Measurements from ENCODE around the gene SLC26A8. TPM values are rescaled to one million over a fixed set of nuclear protein-coding genes. Genes with fewer than 3 reads are reported as not detected.

Gene SLC26A8
- total RNA-seq, 1 experiment from 2014 or later, result not detected

GRCh38 chr6:35898003-35898402 lies 126.4 kb downstream of the SLC26A8 start:
- no peak for DNase-seq
- Histone ChIP-seq H2AFZ (no peak overlapping the region), H3K4me1 (replicated peaks; ENCODE audit: insufficient read depth) (peaks cover 17% of the 10 kb centered on the region), H3K4me2 (no peak overlapping the region), H4K20me1 (ENCODE audit: insufficient read depth) (peaks cover 3% of the 10 kb centered on the region), H3K36me3 (ENCODE audit: low read depth) (peaks cover 23% of the 10 kb centered on the region), H3K27me3 (ENCODE audit: insufficient read depth, low read depth) (no peaks in the 10 kb centered on the region), H3K79me2 (ENCODE audit: low read depth) (peaks cover 95% of the 10 kb centered on the region), H3F3A (ENCODE audit: insufficient read depth, low read depth) (peaks cover 22% of the 10 kb centered on the region), H3K9me3 (ENCODE audit: insufficient read depth, low read depth) (no peaks in the 10 kb centered on the region), H3K27ac (no peak overlapping the region), H3K9me2 (ENCODE audit: insufficient read depth) (no peaks in the 10 kb centered on the region), H3K4me3 (no peak overlapping the region)
- no TSS peak for BruUV-seq (replicated peaks)
- ChIA-PET POLR2A (ENCODE audit: unreplicated experiment) (no interaction called here), CTCF (no interaction called here)
- intact Hi-C loops (cut with micrococcal nuclease; ENCODE audit: unreplicated experiment), result no loop called here
- TF ChIP-seq, protein P1, sequence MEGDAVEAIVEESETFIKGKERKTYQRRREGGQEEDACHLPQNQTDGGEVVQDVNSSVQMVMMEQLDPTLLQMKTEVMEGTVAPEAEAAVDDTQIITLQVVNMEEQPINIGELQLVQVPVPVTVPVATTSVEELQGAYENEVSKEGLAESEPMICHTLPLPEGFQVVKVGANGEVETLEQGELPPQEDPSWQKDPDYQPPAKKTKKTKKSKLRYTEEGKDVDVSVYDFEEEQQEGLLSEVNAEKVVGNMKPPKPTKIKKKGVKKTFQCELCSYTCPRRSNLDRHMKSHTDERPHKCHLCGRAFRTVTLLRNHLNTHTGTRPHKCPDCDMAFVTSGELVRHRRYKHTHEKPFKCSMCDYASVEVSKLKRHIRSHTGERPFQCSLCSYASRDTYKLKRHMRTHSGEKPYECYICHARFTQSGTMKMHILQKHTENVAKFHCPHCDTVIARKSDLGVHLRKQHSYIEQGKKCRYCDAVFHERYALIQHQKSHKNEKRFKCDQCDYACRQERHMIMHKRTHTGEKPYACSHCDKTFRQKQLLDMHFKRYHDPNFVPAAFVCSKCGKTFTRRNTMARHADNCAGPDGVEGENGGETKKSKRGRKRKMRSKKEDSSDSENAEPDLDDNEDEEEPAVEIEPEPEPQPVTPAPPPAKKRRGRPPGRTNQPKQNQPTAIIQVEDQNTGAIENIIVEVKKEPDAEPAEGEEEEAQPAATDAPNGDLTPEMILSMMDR (conservative IDR thresholded peaks at IDR 0.05), result no peak
- TF ChIP-seq EZH2 (IDR thresholded peaks at IDR 0.05; ENCODE audit: low read depth), result no peak

DNA sequence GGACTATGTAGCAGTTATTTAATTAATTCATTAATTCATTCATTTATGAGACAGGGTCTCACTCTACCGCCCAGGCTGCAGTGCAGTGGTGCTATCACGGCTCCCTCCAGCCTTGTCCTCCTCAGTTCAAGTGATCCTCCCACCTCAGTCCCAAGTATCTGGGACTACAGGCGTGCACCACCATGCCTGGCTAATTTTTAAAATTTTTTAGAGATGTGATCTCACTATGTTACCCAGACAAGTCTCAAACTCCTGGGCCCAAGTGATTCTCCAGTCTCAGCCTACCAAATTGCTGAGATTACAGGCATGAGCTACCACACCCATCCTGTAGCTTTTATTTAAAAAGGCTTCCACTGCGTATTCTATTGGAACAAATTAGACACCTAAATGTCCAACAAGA lies 127.0 kb downstream of the SLC26A8 start:
- no peak overlapping the region for H3K27ac ChIP-seq
- DNase-seq, result no peak
- H3F3A ChIP-seq (ENCODE audit: insufficient read depth, low read depth), result peaks cover 22% of the 10 kb centered on the region
- ChIA-PET POLR2A (ENCODE audit: unreplicated experiment) (no interaction called here), CTCF (no interaction called here)
- peaks cover 17% of the 10 kb centered on the region for H3K4me1 ChIP-seq (replicated peaks; ENCODE audit: insufficient read depth)
- H3K79me2 ChIP-seq (ENCODE audit: low read depth), result peaks cover 95% of the 10 kb centered on the region
- intact Hi-C loops (cut with micrococcal nuclease; ENCODE audit: unreplicated experiment), result no loop called here
- no peak overlapping the region for H3K4me2 ChIP-seq
- BruUV-seq (replicated peaks), result no TSS peak
- H3K27me3 ChIP-seq (ENCODE audit: insufficient read depth, low read depth), result no peaks in the 10 kb centered on the region
- H3K9me2 ChIP-seq (ENCODE audit: insufficient read depth), result no peaks in the 10 kb centered on the region
- no peaks in the 10 kb centered on the region for H3K9me3 ChIP-seq (ENCODE audit: insufficient read depth, low read depth)
- TF ChIP-seq, protein P1 (conservative IDR thresholded peaks at IDR 0.05), result no peak
- TF ChIP-seq EZH2 (IDR thresholded peaks at IDR 0.05; ENCODE audit: low read depth), result no peak
- H4K20me1 ChIP-seq (ENCODE audit: insufficient read depth), result peaks cover 8% of the 10 kb centered on the region
- H3K36me3 ChIP-seq (ENCODE audit: low read depth), result peaks cover 28% of the 10 kb centered on the region
- H2AFZ ChIP-seq, result no peak overlapping the region
- no peak overlapping the region for H3K4me3 ChIP-seq

DNA sequence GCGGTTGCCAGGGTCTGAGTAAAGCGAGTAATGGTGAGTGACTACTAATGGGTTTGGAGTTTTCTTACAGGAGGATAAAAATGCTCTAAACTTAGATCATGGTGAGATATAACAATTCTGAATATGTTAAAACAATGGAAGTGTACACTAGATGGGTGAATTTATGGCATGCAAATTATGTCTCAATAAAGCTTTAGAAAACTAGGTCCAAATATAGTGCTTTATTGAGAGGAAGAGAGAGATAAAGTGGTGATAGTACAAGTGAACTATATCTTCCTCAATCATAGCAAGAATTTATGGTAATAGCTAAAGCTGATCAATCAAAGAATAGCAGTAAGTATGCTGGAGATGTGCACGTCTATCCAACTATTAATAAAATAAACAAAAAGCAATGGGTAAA lies 127.4 kb downstream of the SLC26A8 start:
- Histone ChIP-seq H3K79me2 (ENCODE audit: low read depth) (peaks cover 96% of the 10 kb centered on the region), H3K9me2 (ENCODE audit: insufficient read depth) (no peaks in the 10 kb centered on the region), H3K27me3 (ENCODE audit: insufficient read depth, low read depth) (no peaks in the 10 kb centered on the region), H3F3A (ENCODE audit: insufficient read depth, low read depth) (peaks cover 22% of the 10 kb centered on the region), H3K27ac (no peak overlapping the region), H2AFZ (no peak overlapping the region), H3K9me3 (ENCODE audit: insufficient read depth, low read depth) (no peaks in the 10 kb centered on the region), H3K4me1 (replicated peaks; ENCODE audit: insufficient read depth) (peaks cover 17% of the 10 kb centered on the region), H3K4me3 (no peak overlapping the region), H4K20me1 (ENCODE audit: insufficient read depth) (peaks cover 10% of the 10 kb centered on the region), H3K4me2 (no peak overlapping the region), H3K36me3 (ENCODE audit: low read depth) (peaks cover 32% of the 10 kb centered on the region)
- intact Hi-C loops (cut with micrococcal nuclease; ENCODE audit: unreplicated experiment), result no loop called here
- no peak for DNase-seq
- TF ChIP-seq, protein P1 (conservative IDR thresholded peaks at IDR 0.05), result no peak
- ChIA-PET POLR2A (ENCODE audit: unreplicated experiment) (no interaction called here), CTCF (no interaction called here)
- no TSS peak for BruUV-seq (replicated peaks)
